ENCODE data around the gene GARRE1. TPM values are rescaled to one million over a fixed set of nuclear protein-coding genes. Genes with fewer than 3 reads are reported as not detected.

GARRE1 gene
- total and polyA plus RNA-seq, 2 of the 4 experiments (the other 2 are of a cell fraction), result 13.8 to 16.9 TPM

DNA sequence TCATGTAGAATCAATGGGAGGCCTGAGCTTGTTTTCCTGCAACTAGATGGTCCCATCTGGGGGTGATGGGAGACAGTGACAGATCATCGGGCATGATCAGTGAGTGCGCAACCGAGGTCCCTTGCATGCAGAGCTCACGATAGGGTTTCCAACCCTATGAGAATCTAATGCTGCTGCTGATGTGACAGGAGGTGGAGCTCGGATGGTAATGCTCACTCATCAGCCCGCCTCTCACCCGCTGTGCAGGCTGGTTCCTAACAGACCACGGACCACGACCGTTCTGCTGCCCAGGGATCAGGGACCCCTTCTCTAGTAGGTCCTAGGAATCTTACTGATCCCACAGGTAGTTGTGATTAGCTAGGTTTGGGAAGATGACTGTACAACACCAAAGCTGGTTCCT, 23.5 kb upstream of the GARRE1 start:
- DNase-seq, result no peak
- Histone ChIP-seq H3K27ac (ENCODE audit: insufficient read depth, low read length) (no peak overlapping the region), H4K5ac (ENCODE audit: low read depth, low read length) (no peak overlapping the region), H2BK120ac (ENCODE audit: low read depth, low read length) (peak overlapping the region; percentile 10; the same call in 1 of the 2 replicates), H4K8ac (ENCODE audit: low read depth in 2 of 2, low read length in 2 of 2) (0 out of 4 replicates have a peak overlapping the region, but pooled peaks of 1 of the 2 experiments have one; percentile 52), H3K4me3 (ENCODE audit: insufficient read depth, low read depth, low read length) (no peak overlapping the region), H2AK9ac (replicated peaks; ENCODE audit: low read depth, low read length, poor library complexity) (no peak overlapping the region), H4K91ac (ENCODE audit: insufficient read depth, low read depth, low read length) (no peak overlapping the region; the same call in 1 of the 2 replicates), H3K56ac (ENCODE audit: extremely low read depth, insufficient read depth, low read length) (no peak overlapping the region), H2BK20ac (ENCODE audit: low read depth, low read length) (no peak overlapping the region), H3K14ac (replicated peaks; ENCODE audit: low read depth, low read length) (0 out of 2 replicates have a peak overlapping the region, but pooled peaks have one; percentile 24), H3K27me3 (ENCODE audit: control insufficient read depth, insufficient read depth, low read length) (no peaks in the 10 kb centered on the region), H3K18ac (ENCODE audit: low read depth, low read length) (no peak overlapping the region), H2AFZ (replicated peaks; ENCODE audit: low read length, poor library complexity) (no peak overlapping the region), H3K36me3 (ENCODE audit: control insufficient read depth, insufficient read depth, low read length) (peaks cover 25% of the 10 kb centered on the region), H3K4me1 (ENCODE audit: control insufficient read depth, insufficient read depth, low read length) (peaks cover 11% of the 10 kb centered on the region), H2BK5ac (ENCODE audit: low read depth, low read length, poor library complexity, severe bottlenecking) (no peak overlapping the region), H2BK15ac (ENCODE audit: low read depth, low read length) (no peak overlapping the region), H3K9me1 (ENCODE audit: insufficient read depth, low read length) (peaks cover 19% of the 10 kb centered on the region), H3K4ac (ENCODE audit: low read depth, low read length) (0 out of 2 replicates have a peak overlapping the region, but pooled peaks have one; percentile 19), H4K20me1 (ENCODE audit: insufficient read depth, low read length) (peaks cover 19% of the 10 kb centered on the region), H3K4me2 (ENCODE audit: low read depth, low read length) (no peak overlapping the region), H3K23ac (ENCODE audit: low read depth, low read length) (no peak overlapping the region), H3K9me3 (ENCODE audit: control insufficient read depth, insufficient read depth, low read length) (no peaks in the 10 kb centered on the region), H3K79me1 (ENCODE audit: low read depth in 1 of 2, low read length in 2 of 2) (peaks cover 30 to 61% of the 10 kb centered on the region in 2 experiments), H2AK5ac (ENCODE audit: low read depth, low read length) (0 out of 2 replicates have a peak overlapping the region, but pooled peaks have one; percentile 38), H3K9ac (ENCODE audit: low read depth, low read length) (no peak overlapping the region)
- CTCF ChIA-PET, result interaction anchor here (0.5 kb wide), 1 partner anchor 120 kb away, joined by 4 read pairs; no protein-coding TSS in a partner anchor
- TF ChIP-seq BHLHE40 (IDR thresholded peaks at IDR 0.05; ENCODE audit: low read depth, low read length) (no peak), CHD1 (IDR thresholded peaks at IDR 0.05; ENCODE audit: low read depth, low read length) (no peak), CEBPB (IDR thresholded peaks at IDR 0.05; ENCODE audit: low read depth, low read length) (no peak), RCOR1 (IDR thresholded peaks at IDR 0.05; ENCODE audit: insufficient replicate concordance, low read length) (no peak), RFX5 (IDR thresholded peaks at IDR 0.05; ENCODE audit: low read depth, low read length) (no peak), MAFK (IDR thresholded peaks at IDR 0.05; ENCODE audit: low read depth, low read length) (no peak), MAZ (IDR thresholded peaks at IDR 0.05; ENCODE audit: borderline replicate concordance, low read depth, low read length) (no peak), MXI1 (IDR thresholded peaks at IDR 0.05; ENCODE audit: borderline replicate concordance, low read depth, low read length) (no peak), RAD21 (IDR thresholded peaks at IDR 0.05; ENCODE audit: low read length) (no peak), SMC3 (IDR thresholded peaks at IDR 0.05; ENCODE audit: low read depth, low read length) (no peak)
- TF ChIP-seq, protein P1, sequence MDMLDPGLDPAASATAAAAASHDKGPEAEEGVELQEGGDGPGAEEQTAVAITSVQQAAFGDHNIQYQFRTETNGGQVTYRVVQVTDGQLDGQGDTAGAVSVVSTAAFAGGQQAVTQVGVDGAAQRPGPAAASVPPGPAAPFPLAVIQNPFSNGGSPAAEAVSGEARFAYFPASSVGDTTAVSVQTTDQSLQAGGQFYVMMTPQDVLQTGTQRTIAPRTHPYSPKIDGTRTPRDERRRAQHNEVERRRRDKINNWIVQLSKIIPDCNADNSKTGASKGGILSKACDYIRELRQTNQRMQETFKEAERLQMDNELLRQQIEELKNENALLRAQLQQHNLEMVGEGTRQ (IDR thresholded peaks at IDR 0.05; ENCODE audit: low read depth, low read length), result no peak
- no peak for ATAC-seq (ENCODE audit: low read depth)
- intact Hi-C loops (cut with micrococcal nuclease), result no loop called here
- BruUV-seq (replicated peaks), result no TSS peak
- in situ Hi-C loops (cut with MboI; ENCODE audit: low sequenced_read_pairs), result loop anchor here (10.0 kb wide), 1 partner anchor 104 kb away; no protein-coding TSS in a partner anchor
- POLR2A ChIA-PET (ENCODE audit: unreplicated experiment), result interaction anchor here (0.6 kb wide), 1 partner anchor 12 kb away, joined by 8 read pairs; no protein-coding TSS in a partner anchor
- no CpG with 5 or more reads among the region's 10 CpGs for WGBS, 2 experiments (ENCODE audit: extremely low coverage in 2 of 2, insufficient read length in 1 of 2)
- dilution Hi-C loops (cut with HindIII; ENCODE audit: low sequenced_read_pairs, unreplicated experiment), result no loop called here

All from IMR-90 (cell line).